Measurements from ENCODE around the gene ABHD12.

DNA sequence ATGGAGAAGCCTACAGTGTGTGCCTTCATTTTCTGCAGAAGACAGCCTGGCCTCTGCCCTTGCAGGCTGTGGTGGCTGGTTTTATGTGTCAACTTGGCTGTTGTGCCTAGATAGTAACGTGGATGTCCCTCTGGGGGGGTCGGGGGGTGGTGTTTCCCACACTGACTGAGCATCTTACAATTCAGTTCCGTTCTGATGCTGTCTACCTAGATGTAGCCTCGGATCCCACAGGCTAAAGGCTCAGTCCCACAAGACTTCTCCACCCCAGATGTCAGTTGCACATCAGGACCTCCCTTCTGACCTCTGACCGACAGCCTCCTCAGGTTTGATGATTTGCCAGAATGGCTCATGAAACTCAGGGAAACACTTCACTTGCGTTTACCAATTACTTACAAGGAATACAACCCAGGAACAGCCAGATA, 138.4 kb downstream of the ABHD12 start:
- no peak for TF ChIP-seq POLR2A (IDR thresholded peaks at IDR 0.05; ENCODE audit: low read depth, low read length)
- TF ChIP-seq, protein P1, sequence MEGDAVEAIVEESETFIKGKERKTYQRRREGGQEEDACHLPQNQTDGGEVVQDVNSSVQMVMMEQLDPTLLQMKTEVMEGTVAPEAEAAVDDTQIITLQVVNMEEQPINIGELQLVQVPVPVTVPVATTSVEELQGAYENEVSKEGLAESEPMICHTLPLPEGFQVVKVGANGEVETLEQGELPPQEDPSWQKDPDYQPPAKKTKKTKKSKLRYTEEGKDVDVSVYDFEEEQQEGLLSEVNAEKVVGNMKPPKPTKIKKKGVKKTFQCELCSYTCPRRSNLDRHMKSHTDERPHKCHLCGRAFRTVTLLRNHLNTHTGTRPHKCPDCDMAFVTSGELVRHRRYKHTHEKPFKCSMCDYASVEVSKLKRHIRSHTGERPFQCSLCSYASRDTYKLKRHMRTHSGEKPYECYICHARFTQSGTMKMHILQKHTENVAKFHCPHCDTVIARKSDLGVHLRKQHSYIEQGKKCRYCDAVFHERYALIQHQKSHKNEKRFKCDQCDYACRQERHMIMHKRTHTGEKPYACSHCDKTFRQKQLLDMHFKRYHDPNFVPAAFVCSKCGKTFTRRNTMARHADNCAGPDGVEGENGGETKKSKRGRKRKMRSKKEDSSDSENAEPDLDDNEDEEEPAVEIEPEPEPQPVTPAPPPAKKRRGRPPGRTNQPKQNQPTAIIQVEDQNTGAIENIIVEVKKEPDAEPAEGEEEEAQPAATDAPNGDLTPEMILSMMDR (IDR thresholded peaks at IDR 0.05; ENCODE audit: extremely low read depth in 1 of 2, insufficient read depth in 1 of 2, low read depth in 1 of 2, low read length in 2 of 2), result no peak
- no peak for TF ChIP-seq EZH2 (IDR thresholded peaks at IDR 0.05; ENCODE audit: borderline replicate concordance, low read depth, low read length, severe bottlenecking)
- TF ChIP-seq, protein P2, sequence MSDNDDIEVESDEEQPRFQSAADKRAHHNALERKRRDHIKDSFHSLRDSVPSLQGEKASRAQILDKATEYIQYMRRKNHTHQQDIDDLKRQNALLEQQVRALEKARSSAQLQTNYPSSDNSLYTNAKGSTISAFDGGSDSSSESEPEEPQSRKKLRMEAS (IDR thresholded peaks at IDR 0.05; ENCODE audit: insufficient read depth, insufficient read length), result no peak
- no peak for TF ChIP-seq MYC (IDR thresholded peaks at IDR 0.05; ENCODE audit: low read depth, low read length)
- TF ChIP-seq POLR2AphosphoS5 (IDR thresholded peaks at IDR 0.05; ENCODE audit: insufficient read depth, low read depth, low read length), result no peak
